ENCODE results near the gene LRIG1. TPM values are rescaled to one million over a fixed set of nuclear protein-coding genes. Genes with fewer than 3 reads are reported as not detected.

LRIG1 gene
- total and polyA plus RNA-seq, 2 of the 8 experiments (the other 6 are each of a cell fraction or from before 2014, with no cell fraction given) = 78.1 to 88.7 TPM

DNA sequence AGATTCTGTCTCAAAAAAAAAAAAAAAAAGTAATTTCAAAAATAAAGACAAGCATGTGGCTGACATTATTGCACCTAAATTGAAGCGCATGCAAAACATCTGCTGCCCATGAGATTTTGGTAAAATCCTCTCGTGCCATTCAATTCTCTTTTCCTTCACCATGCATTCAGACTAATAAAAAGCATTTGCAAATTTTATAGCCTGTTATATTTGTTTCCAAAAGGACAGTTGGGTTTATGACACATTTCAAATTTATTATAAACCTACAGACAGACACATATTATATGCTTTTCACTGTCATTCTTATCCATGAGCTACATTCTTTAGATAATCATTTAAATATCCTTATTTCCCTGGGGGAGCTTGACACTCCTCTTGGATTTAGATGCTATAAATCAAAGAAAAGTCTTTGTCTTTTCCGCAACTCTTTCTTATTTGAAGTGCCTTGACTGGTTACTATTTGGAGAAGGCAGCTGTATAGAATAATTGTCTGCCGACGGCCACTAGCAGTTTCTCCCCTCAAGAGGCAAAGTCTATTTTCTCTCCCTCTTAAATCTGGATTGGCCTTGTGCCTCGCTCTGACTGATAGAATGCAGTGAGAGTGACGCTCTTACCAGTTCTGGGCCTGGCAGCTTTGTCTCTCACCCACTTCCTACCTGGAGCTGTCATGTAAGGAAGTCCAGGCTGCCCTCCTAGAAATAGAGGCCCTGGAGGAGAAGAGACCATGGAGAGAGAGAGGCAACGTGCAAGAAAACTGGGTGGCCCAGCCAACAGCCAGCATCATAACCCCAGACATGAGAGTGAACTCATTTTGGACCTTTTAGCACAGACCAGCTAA is 6.8 kb upstream of the LRIG1 start:
- Histone ChIP-seq H3K79me1 (ENCODE audit: low read depth, low read length) (no peaks in the 10 kb centered on the region), H3K4me2 (ENCODE audit: insufficient read depth in 1 of 2, low read depth in 2 of 2, low read length in 2 of 2) (no peak overlapping the region), H4K91ac (replicated peaks; ENCODE audit: insufficient read length, low read length) (no peak overlapping the region)
- TF ChIP-seq RNF2 (IDR thresholded peaks at IDR 0.05; ENCODE audit: borderline replicate concordance, low read depth, low read length, missing control alignments, poor library complexity, severe bottlenecking) (no peak), RBBP5 (IDR thresholded peaks at IDR 0.05; ENCODE audit: borderline replicate concordance, low read depth, low read length) (no peak), CHD1 (IDR thresholded peaks at IDR 0.05; ENCODE audit: low read depth, low read length) (no peak), BRCA1 (IDR thresholded peaks at IDR 0.05; ENCODE audit: low read depth, low read length) (no peak)
- TF ChIP-seq, protein P1, sequence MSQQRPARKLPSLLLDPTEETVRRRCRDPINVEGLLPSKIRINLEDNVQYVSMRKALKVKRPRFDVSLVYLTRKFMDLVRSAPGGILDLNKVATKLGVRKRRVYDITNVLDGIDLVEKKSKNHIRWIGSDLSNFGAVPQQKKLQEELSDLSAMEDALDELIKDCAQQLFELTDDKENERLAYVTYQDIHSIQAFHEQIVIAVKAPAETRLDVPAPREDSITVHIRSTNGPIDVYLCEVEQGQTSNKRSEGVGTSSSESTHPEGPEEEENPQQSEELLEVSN (IDR thresholded peaks at IDR 0.05) = no peak

More for the DNA sequence above, 6.8 kb upstream of the LRIG1 start:
- H3K23me2 ChIP-seq (ENCODE audit: low read depth, low read length) = no peaks in the 10 kb centered on the region
- H2BK15ac ChIP-seq (ENCODE audit: low read length) = no peak overlapping the region
- CTCF ChIA-PET (ENCODE audit: partially characterized antibody) = interaction anchor here (0.9 to 1.9 kb wide), 5 partner anchors 10 to 100 kb away, joined by 3 to 8 read pairs (median 5); no protein-coding TSS in a partner anchor
- no peak overlapping the region for H3K4me3 ChIP-seq (ENCODE audit: extremely low read depth in 1 of 4, insufficient read depth in 2 of 4, low read depth in 3 of 4, low read length in 4 of 4)
- no peak overlapping the region for H2AFZ ChIP-seq (ENCODE audit: low read length)
- H3K79me2 ChIP-seq (ENCODE audit: control insufficient read depth in 1 of 2, insufficient read depth in 2 of 2, low read length in 2 of 2) = no peaks in the 10 kb centered on the region
- peaks cover 0 to 2% (median 0%) of the 10 kb centered on the region in 4 experiments; a peak in 1 of 7 replicates for H3K27me3 ChIP-seq (replicated peaks in 1 of 4; ENCODE audit: control insufficient read depth in 3 of 4, extremely low read depth in 1 of 4, insufficient read depth in 3 of 4, low read length in 3 of 4)
- H3K27ac ChIP-seq (ENCODE audit: low read depth, low read length) = no peak overlapping the region
- no peak overlapping the region for H2BK20ac ChIP-seq (ENCODE audit: low read length)
- H3K4ac ChIP-seq (replicated peaks; ENCODE audit: insufficient read length, low read depth, low read length) = no peak overlapping the region
- H3K9me3 ChIP-seq (ENCODE audit: insufficient read depth in 2 of 2, low read depth in 1 of 2, low read length in 1 of 2) = no peaks in the 10 kb centered on the region
- no peak overlapping the region for H2BK5ac ChIP-seq (ENCODE audit: low read depth, low read length)
- H2BK12ac ChIP-seq (ENCODE audit: low read depth, low read length) = no peak overlapping the region
- no peak overlapping the region for H4K5ac ChIP-seq (ENCODE audit: insufficient read length, low read depth, low read length)
- H3K9ac ChIP-seq (replicated peaks in 1 of 4; ENCODE audit: extremely low read depth in 1 of 4, low read depth in 3 of 4, low read length in 3 of 4) = no peak overlapping the region
- H3K56ac ChIP-seq (replicated peaks; ENCODE audit: insufficient read length, low read depth, low read length) = no peak overlapping the region
- no peak for DNase-seq (ENCODE audit: low read depth in 1 of 2, low spot score in 2 of 2)
- no peak overlapping the region for H3K23ac ChIP-seq (ENCODE audit: insufficient read length)
- no peaks in the 10 kb centered on the region for H3K36me3 ChIP-seq (ENCODE audit: control insufficient read depth in 2 of 4, insufficient read depth in 4 of 4, low read length in 3 of 4)
- H2BK120ac ChIP-seq (replicated peaks; ENCODE audit: low read depth, low read length) = no peak overlapping the region
- H4K8ac ChIP-seq (ENCODE audit: extremely low read depth, insufficient read depth, low read length) = no peak overlapping the region
- no peak overlapping the region for H2AK5ac ChIP-seq (ENCODE audit: low read depth, low read length)
- no peak for FAIRE-seq
- no peaks in the 10 kb centered on the region for H4K20me1 ChIP-seq (replicated peaks in 1 of 2; ENCODE audit: control insufficient read depth in 1 of 2, insufficient read depth in 2 of 2, low read length in 2 of 2)
- POLR2A ChIA-PET (ENCODE audit: partially characterized antibody) = interaction anchor here (1.7 kb wide), 1 partner anchor 11 kb away, joined by 8 read pairs; no protein-coding TSS in a partner anchor
- 86% methylated on average over 8 of the region's 8 CpGs; no CpG with 5 or more reads in 1 of the 2 experiments for WGBS, 2 experiments (ENCODE audit: extremely low coverage in 1 of 2, insufficient coverage in 1 of 2, insufficient read length in 1 of 2, insufficient replicate concordance in 2 of 2, low coverage in 1 of 2, low lambda C conversion rate in 2 of 2, missing lambda C conversion rate in 1 of 2)
- H3K14ac ChIP-seq (ENCODE audit: insufficient read length) = no peak overlapping the region
- H3K4me1 ChIP-seq (replicated peaks in 1 of 4; ENCODE audit: control insufficient read depth in 3 of 4, insufficient read depth in 4 of 4, low read length in 3 of 4) = peaks cover 0 to 4% (median under 1%) of the 10 kb centered on the region in 4 experiments; a peak in 2 of 7 replicates
- H3K18ac ChIP-seq (ENCODE audit: extremely low read depth, low read length) = 0 out of 2 replicates have a peak overlapping the region, but pooled peaks have one; percentile 16
